K562 (cell line): ENCODE data around the gene EME1. TPM values are rescaled to one million over a fixed set of nuclear protein-coding genes. Genes with fewer than 3 reads are reported as not detected.

Source experiments
- ARHGAP35 ChIP-seq: fragments of 450-650 bp; IDR thresholded peaks from 2 replicates; pipeline ENCODE4 v1.6.1; 2018; ENCODE audit not compliant: partially characterized antibody
- ARNT ChIP-seq, 2 experiments: fragments of 450-650 bp; IDR thresholded peaks; 2 replicates each; pipeline ENCODE4 v1.6.1; 2016; ENCODE audit warnings: mild to moderate bottlenecking in 1 of 2
- CUX1 ChIP-seq: fragments of 200-800 bp; sonication (Bioruptor generic); IDR thresholded peaks from 2 replicates; pipeline ENCODE4 v1.6.1; 2016; ENCODE audit warnings: missing genetic modification characterization, missing compliant biosample characterization
- E2F1 ChIP-seq: sonication (generic); formaldehyde crosslinking; IDR thresholded peaks from 2 replicates; pipeline ENCODE4 v1.8.1; 2023; ENCODE audit warnings: mild to moderate bottlenecking, missing genetic modification reagents, moderate library complexity
- E2F8 ChIP-seq: fragments of 450-650 bp; IDR thresholded peaks from 2 replicates; pipeline ENCODE4 v1.7.1; 2018; ENCODE audit warnings: mild to moderate bottlenecking, low read depth; ENCODE audit not compliant: partially characterized antibody
- EHMT2 ChIP-seq: fragments of 450-650 bp; IDR thresholded peaks from 2 replicates; pipeline ENCODE4 v1.6.1; 2018; ENCODE audit warnings: antibody characterized with exemption
- ESRRB ChIP-seq: fragments of 250-450 bp; sonication (Bioruptor Pico); IDR thresholded peaks from 2 replicates; pipeline ENCODE4 v1.5.0; 2020; ENCODE audit warnings: mild to moderate bottlenecking, moderate library complexity, borderline replicate concordance
- JUNB ChIP-seq: fragments of 450-650 bp; formaldehyde crosslinking; conservative IDR thresholded peaks from 2 replicates; pipeline ENCODE4 v1.4.0; 2020; ENCODE audit warnings: mild to moderate bottlenecking
- KDM5B ChIP-seq: fragments of 200-600 bp; sonication (generic); IDR thresholded peaks from 2 replicates; pipeline ENCODE4 v1.6.1; 2012; ENCODE audit warnings: low read depth, mild to moderate bottlenecking, moderate library complexity, low read length, control low read depth, inconsistent platforms; ENCODE audit not compliant: insufficient replicate concordance
- L3MBTL2 ChIP-seq: fragments of 450-650 bp; IDR thresholded peaks from 2 replicates; pipeline ENCODE4 v1.6.1; 2016; ENCODE audit warnings: mild to moderate bottlenecking, moderate library complexity
- PCBP2 ChIP-seq: fragments of 200-400 bp; formaldehyde crosslinking; IDR thresholded peaks from 2 replicates; pipeline ENCODE4 v1.6.1; 2018; ENCODE audit warnings: low read length, low read depth, mild to moderate bottlenecking, moderate library complexity; ENCODE audit not compliant: poor library complexity, severe bottlenecking
- PHB2 ChIP-seq: fragments of 450-650 bp; IDR thresholded peaks from 2 replicates; pipeline ENCODE4 v1.6.1; 2017; ENCODE audit warnings: low read depth
- RBM17 ChIP-seq: fragments of 200-400 bp; formaldehyde crosslinking; IDR thresholded peaks from 2 replicates; pipeline ENCODE4 v1.6.1; 2017; ENCODE audit warnings: low read depth, mild to moderate bottlenecking, low read length, borderline replicate concordance
- SLC30A9 ChIP-seq: fragments of 250-450 bp; sonication (Bioruptor Pico); IDR thresholded peaks from 2 replicates; pipeline ENCODE4 v1.8.0; 2022; ENCODE audit warnings: mild to moderate bottlenecking, moderate library complexity
- SMARCA5 ChIP-seq: fragments of 450-650 bp; IDR thresholded peaks from 2 replicates; pipeline ENCODE4 v1.6.1; 2016
- TAF1 ChIP-seq: IDR thresholded peaks from 2 replicates; pipeline ENCODE4 v1.6.1; 2011; ENCODE audit warnings: mild to moderate bottlenecking, low read length, moderate library complexity; ENCODE audit not compliant: insufficient read depth, control insufficient read depth, severe bottlenecking; ENCODE audit errors: extremely low read depth
- ZFP1 ChIP-seq: fragments of 450-650 bp; formaldehyde crosslinking; IDR thresholded peaks from 2 replicates; pipeline ENCODE4 v1.4.0; 2020; ENCODE audit warnings: mild to moderate bottlenecking, mixed read lengths
- ZKSCAN8 ChIP-seq: fragments of 200-800 bp; sonication (Bioruptor generic); IDR thresholded peaks from 2 replicates; pipeline ENCODE4 v1.6.1; 2016; ENCODE audit warnings: missing genetic modification characterization, missing compliant biosample characterization
- polyA plus RNA-seq, 8 experiments: library from polyadenylated mRNA; depleted of rRNA in 4 of 8; stranded (reverse) in 5 of 8; unstranded in 3 of 8; fragments of >200 nt; fragmentation: Nextera tagmentation in 2 of 8; fragmentation: Illumina TruSeq in 1 of 8; extraction: Ambion mirVana in 2 of 8; extraction: Trizol in 1 of 8; gene quantifications; 2 replicates each; pipeline versions ENCODE4 v1.2.1 to v1.2.3, GENCODE V29; 2011 to 2014; ENCODE audit warnings: inconsistent platforms in 1 of 8, missing spikeins in 1 of 8
- total RNA-seq, 7 experiments: library from RNA; depleted of rRNA in 6 of 7; stranded (reverse); fragments of >200 nt in 6 of 7; fragmentation: Illumina TruSeq in 2 of 7; extraction: Trizol in 2 of 7; gene quantifications; 2 replicates each; pipeline versions ENCODE4 v1.2.1 to v1.2.3, GENCODE V29; 2011 to 2021; ENCODE audit warnings: low replicate concordance in 1 of 7

EME1 gene
- total and polyA plus RNA-seq, 9 of the 15 experiments (the other 6 are each of a cell fraction or from before 2014, with no cell fraction given) = 14.6 to 44.1 (median 24.0) TPM

GRCh38 chr17:50345432-50346312 is 27.4 kb upstream of the EME1 start, which contains the start of gene XYLT2 (continued):
- TF ChIP-seq CUX1 (CRISPR knock-in tag) = peak; percentile 73; the same call in 1 of the 2 replicates
- TF ChIP-seq RBM17 = no peak
- peak; percentile 55 for TF ChIP-seq TAF1
- TF ChIP-seq SMARCA5 = no peak
- TF ChIP-seq ARHGAP35 = no peak
- no peak for TF ChIP-seq JUNB
- TF ChIP-seq E2F1 (CRISPR knock-in tag) = no peak
- no peak for TF ChIP-seq ARNT (IDR thresholded peaks at IDR 0.05)
- no peak for TF ChIP-seq EHMT2
- TF ChIP-seq SLC30A9 (CRISPR knock-in tag) = no peak
- TF ChIP-seq PCBP2 = no peak
- peak; percentile 93 for TF ChIP-seq L3MBTL2
- TF ChIP-seq ZFP1 = no peak
- TF ChIP-seq E2F8 = no peak
- peak; percentile 73 for TF ChIP-seq KDM5B
- TF ChIP-seq PHB2 = no peak
- no peak for TF ChIP-seq ZKSCAN8 (CRISPR knock-in tag)
- no peak for TF ChIP-seq ESRRB (CRISPR knock-in tag)
